Fibroblast of pulmonary artery (primary cell): ENCODE results near the gene PTPN14.
A peak's percentile ranks its signal among the peaks of the same experiment; 100 is the strongest.

Source experiments
- DNase-seq: peaks from one replicate; pipeline ENCODE4 v3.0.0-alpha.2; 2010; ENCODE audit warnings: low read depth
- H3K4me3 ChIP-seq: replicated peaks from 2 replicates; pipeline ENCODE4 v1.5.1; 2011; ENCODE audit warnings: low read depth, mild to moderate bottlenecking, control low read depth, low read length, moderate library complexity
- CTCF ChIP-seq: IDR thresholded peaks from 2 replicates; pipeline ENCODE4 v1.5.1; 2011; ENCODE audit warnings: mild to moderate bottlenecking, control low read depth, low read length, inconsistent platforms; ENCODE audit errors: missing control alignments

The PTPN14 gene

GRCh38 chr1:214383381-214384372 is 167.7 kb downstream of the PTPN14 start:
- H3K4me3 ChIP-seq, result no peak overlapping the region
- DNase-seq, result no peak
- TF ChIP-seq CTCF, result no peak

GRCh38 chr1:214380986-214381695 is 170.3 kb downstream of the PTPN14 start:
- no peak for DNase-seq
- no peak overlapping the region for H3K4me3 ChIP-seq
- no peak for TF ChIP-seq CTCF

GRCh38 chr1:214380396-214380795 is 171.0 kb downstream of the PTPN14 start:
- TF ChIP-seq CTCF, result no peak
- no peak for DNase-seq
- H3K4me3 ChIP-seq, result no peak overlapping the region

GRCh38 chr1:214379236-214379970 is 172.0 kb downstream of the PTPN14 start:
- no peak overlapping the region for H3K4me3 ChIP-seq
- DNase-seq, result no peak
- TF ChIP-seq CTCF, result no peak

GRCh38 chr1:214378492-214378891 is 172.9 kb downstream of the PTPN14 start:
- no peak for DNase-seq
- no peak for TF ChIP-seq CTCF
- no peak overlapping the region for H3K4me3 ChIP-seq

- H3K4me3 ChIP-seq, result no peak overlapping the region
- DNase-seq, result peak; percentile 80
- no peak for TF ChIP-seq CTCF
These were observed 173.5 kb downstream of the PTPN14 start for GRCh38 chr1:214377886-214378285.
